ENCODE data around the gene OAS1.

- TF ChIP-seq CTCF (IDR thresholded peaks at IDR 0.05 in 4 of 5, conservative IDR thresholded peaks at IDR 0.05 in 1 of 5) (no peak), POLR2A (IDR thresholded peaks at IDR 0.05) (no peak)
Observed at GRCh38 chr12:112962561-112962960, 55.8 kb downstream of the OAS1 start.

Data from gastrocnemius medialis (tissue), 4 donors.